Stimulated activated effector memory CD8-positive, alpha-beta T cell treated with anti-CD3 and anti-CD28 coated beads, Interleukin-12 subunit alpha, Interleukin-12 subunit beta, amount 100 ng/mL, for 72 hours (primary cell): ENCODE measurements around the gene TM2D3.
"Not testable (repeated sequence)": the region's sequence is repeated elsewhere in the genome, so short reads cannot be mapped to it uniquely, and the experiment has no call there.

ENCODE experiments used
- ATAC-seq: fragments of 150-1000 bp; cut with Tn5 transposase; 2 replicates; pipeline ENCODE4 v1.10.0; 2021
- DNase-seq, 2 donors: peaks; one replicate each; pipeline ENCODE4 v3.0.0; 2021 to 2022; ENCODE audit warnings: low spot score in 2 of 2
- H3K27ac Mint-ChIP-seq: one replicate; pipeline ENCODE4 v1.8.0; 2022; ENCODE audit warnings: mild to moderate bottlenecking, mixed read lengths
- H3K36me3 Mint-ChIP-seq: one replicate; pipeline ENCODE4 v1.8.0; 2022; ENCODE audit warnings: mild to moderate bottlenecking, mixed read lengths
- H3K4me1 Mint-ChIP-seq: one replicate; pipeline ENCODE4 v1.8.0; 2022; ENCODE audit warnings: mixed read lengths
- H3K4me3 Mint-ChIP-seq: one replicate; pipeline ENCODE4 v1.8.0; 2022; ENCODE audit warnings: mild to moderate bottlenecking, mixed read lengths
- H3K9me3 Mint-ChIP-seq: one replicate; pipeline ENCODE4 v1.8.0; 2022; ENCODE audit warnings: mixed read lengths

The TM2D3 gene

DNA sequence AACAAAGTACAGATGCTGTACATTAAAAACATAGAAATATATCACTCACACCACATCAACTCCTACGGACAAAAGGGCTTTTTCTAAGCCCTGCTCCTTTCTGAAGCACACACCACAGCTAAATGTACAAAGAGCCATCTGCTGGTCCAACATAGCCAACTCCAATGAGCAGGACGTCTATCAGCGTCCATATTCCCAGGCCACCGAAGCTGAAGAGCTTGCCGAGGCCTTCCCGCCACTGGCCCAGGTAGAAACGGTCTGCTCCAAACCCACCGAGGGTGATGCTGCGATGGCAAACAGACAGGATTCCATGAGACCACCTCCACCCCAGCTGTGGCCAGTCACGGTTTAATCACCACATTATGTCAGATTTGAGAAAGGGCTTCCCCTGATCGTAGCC lies 9.8 kb downstream of the TM2D3 start:
- Mint-ChIP-seq H3K4me3 (no peak overlapping the region), H3K9me3 (no peaks in the 10 kb centered on the region), H3K4me1 (peaks cover 18% of the 10 kb centered on the region), H3K27ac (peak overlapping the region; percentile 90), H3K36me3 (peaks cover 93% of the 10 kb centered on the region)
- ATAC-seq, result no peak
- DNase-seq, result no peak

DNA sequence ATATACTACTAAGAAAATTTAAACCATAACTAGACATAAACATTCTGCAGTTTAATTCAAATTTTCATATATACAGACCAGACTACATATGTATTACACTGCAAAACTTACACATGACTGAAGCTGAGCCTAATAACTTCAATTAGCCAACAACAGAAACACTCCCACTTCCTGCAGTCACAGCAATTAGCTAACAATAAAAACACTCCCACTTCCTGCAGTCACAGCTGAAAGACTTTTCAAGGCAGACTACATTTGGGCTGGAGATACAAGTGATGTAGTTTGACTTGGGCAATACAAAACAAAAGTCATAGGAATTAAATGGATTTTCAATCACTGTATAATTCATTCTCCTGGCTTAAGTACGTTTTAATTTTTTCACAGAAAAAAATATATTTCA lies 10.3 kb downstream of the TM2D3 start:
- Mint-ChIP-seq H3K27ac (peak overlapping the region; percentile 90), H3K36me3 (peaks cover 88% of the 10 kb centered on the region), H3K9me3 (no peaks in the 10 kb centered on the region), H3K4me1 (peaks cover 18% of the 10 kb centered on the region), H3K4me3 (no peak overlapping the region)
- DNase-seq, result no peak
- no peak for ATAC-seq

- H3K27ac Mint-ChIP-seq, result peak overlapping the region; percentile 90
- ATAC-seq (peak; percentile 53), DNase-seq (peak; percentile 53 to 84)
- no peaks in the 10 kb centered on the region for H3K9me3 Mint-ChIP-seq
- no peak overlapping the region for H3K4me3 Mint-ChIP-seq
- peaks cover 18% of the 10 kb centered on the region for H3K4me1 Mint-ChIP-seq
- peaks cover 82% of the 10 kb centered on the region for H3K36me3 Mint-ChIP-seq
Measured at GRCh38 chr15:101641129-101641764, 10.9 kb downstream of the TM2D3 start.

DNA sequence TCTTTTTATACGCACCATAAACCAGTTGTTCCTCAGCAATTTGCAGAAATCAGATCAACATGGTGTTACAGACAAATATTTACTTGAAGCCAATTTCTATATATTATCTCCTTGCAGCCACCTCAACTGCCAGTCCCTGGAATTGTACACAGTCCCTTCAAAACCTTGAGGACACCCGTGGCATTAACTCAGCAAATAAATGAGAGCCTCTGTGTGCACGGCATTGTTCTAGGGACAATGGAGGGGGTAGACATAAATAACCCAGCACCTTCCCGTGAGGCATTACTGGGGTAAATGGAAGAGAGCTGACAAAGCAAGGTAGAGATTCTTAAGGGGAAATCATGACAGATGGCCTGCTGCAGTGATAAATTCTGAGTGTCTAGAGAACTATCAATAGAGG lies 12.5 kb downstream of the TM2D3 start:
- ATAC-seq (no peak), DNase-seq (no peak)
- H3K27ac Mint-ChIP-seq, result no peak overlapping the region
- H3K4me3 Mint-ChIP-seq, result no peak overlapping the region
- peaks cover 18% of the 10 kb centered on the region for H3K4me1 Mint-ChIP-seq
- H3K36me3 Mint-ChIP-seq, result peaks cover 66% of the 10 kb centered on the region
- no peaks in the 10 kb centered on the region for H3K9me3 Mint-ChIP-seq

DNA sequence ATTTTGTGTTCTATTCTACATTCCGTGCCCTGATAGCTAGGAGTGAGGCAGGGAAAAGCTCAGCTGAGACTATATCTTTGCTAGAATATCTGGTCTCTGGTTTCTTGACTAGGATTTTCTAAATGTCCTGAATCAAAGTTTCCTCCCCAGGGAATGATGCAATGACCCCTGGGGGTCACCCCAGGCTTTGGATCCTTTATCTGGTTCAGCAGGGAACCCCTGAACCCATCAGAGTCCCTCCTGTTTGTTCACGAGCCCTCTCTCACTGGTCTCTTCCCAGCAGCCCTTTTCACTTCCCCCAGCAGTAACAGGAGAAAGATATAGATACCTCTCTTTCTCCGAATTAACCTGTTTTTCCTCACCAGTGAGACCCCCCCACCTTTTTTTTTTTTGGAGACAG lies 14.3 kb downstream of the TM2D3 start:
- Mint-ChIP-seq H3K4me1 (peaks cover 18% of the 10 kb centered on the region), H3K27ac (no peak overlapping the region), H3K36me3 (peaks cover 55% of the 10 kb centered on the region), H3K9me3 (no peaks in the 10 kb centered on the region), H3K4me3 (no peak overlapping the region)
- DNase-seq (peak in 1 of 2 donors; percentile 37), ATAC-seq (no peak)

GRCh38 chr15:101637516-101637915 lies 14.7 kb downstream of the TM2D3 start:
- peaks cover 16% of the 10 kb centered on the region for H3K4me1 Mint-ChIP-seq
- ATAC-seq, result no peak
- H3K4me3 Mint-ChIP-seq, result no peak overlapping the region
- no peak for DNase-seq
- peaks cover 51% of the 10 kb centered on the region for H3K36me3 Mint-ChIP-seq
- peak overlapping the region; percentile 36 for H3K27ac Mint-ChIP-seq
- no peaks in the 10 kb centered on the region for H3K9me3 Mint-ChIP-seq

DNA sequence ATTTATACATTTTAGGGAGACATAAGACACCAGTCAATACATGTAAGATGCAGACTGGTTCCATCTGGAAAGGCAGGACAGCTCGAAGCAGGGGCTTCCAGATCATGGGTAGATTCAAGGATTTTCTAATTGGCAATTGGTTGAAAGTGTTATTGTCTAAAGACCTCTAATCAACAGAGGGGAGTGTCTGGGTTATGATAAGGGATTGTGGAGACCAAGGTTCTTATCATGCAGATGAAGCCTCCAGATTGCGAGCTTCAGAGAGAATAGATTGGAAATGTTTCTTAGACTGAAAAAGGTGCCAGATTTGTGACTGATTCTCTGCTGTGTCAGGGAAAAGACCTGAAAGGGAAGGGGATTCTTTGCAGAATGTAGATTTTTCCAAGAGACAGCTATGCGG lies 15.1 kb downstream of the TM2D3 start:
- peak overlapping the region; percentile 36 for H3K27ac Mint-ChIP-seq
- H3K36me3 Mint-ChIP-seq, result peaks cover 46% of the 10 kb centered on the region
- DNase-seq (no peak), ATAC-seq (no peak)
- no peaks in the 10 kb centered on the region for H3K9me3 Mint-ChIP-seq
- H3K4me3 Mint-ChIP-seq, result no peak overlapping the region
- H3K4me1 Mint-ChIP-seq, result peaks cover 11% of the 10 kb centered on the region

DNA sequence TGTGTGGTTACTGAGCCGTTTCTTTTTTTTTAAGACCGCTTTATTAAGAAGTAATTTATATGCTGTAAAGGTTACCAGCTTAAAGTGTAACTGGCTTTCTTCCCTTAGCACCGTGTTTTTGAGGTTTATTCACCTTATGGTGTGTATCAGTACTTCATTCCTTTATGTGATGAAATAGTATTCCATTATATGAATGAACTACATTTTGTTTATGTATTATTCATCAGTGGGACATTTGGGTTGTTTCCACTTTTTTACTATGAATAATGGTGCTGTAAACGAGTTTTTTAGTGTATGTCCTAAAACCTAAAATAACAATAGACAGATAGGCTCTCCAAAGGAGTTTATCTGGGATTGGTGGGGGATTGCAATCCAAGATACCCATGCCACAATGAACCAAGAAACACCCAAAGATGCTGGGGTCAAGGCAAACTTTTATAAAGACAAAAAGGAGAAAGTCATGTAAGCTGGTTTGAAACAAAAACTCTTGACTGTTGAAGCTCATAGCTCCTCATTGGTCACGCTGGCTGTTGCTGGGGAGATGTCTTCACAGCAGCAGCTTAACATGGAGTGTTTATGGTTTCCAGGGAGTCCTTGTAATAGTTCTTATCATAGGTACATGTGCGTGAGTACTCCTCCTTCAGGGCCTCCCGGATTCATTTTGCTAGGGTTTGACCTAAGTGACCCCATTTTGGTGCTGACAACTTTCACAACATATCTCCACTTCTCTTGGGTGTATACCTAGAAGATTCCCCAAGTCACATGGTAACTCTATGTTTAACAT lies 16.0 kb downstream of the TM2D3 start:
- Mint-ChIP-seq H3K4me1 (peaks cover 5% of the 10 kb centered on the region), H3K9me3 (no peaks in the 10 kb centered on the region), H3K4me3 (no peak overlapping the region), H3K36me3 (peaks cover 37% of the 10 kb centered on the region), H3K27ac (no peak overlapping the region)
- DNase-seq (peak in 1 of 2 donors; percentile 35), ATAC-seq (no peak)

- no peaks in the 10 kb centered on the region for H3K9me3 Mint-ChIP-seq
- no peaks in the 10 kb centered on the region for H3K4me1 Mint-ChIP-seq
- peaks cover 11% of the 10 kb centered on the region for H3K36me3 Mint-ChIP-seq
- no peak overlapping the region for H3K27ac Mint-ChIP-seq
- ATAC-seq (no peak), DNase-seq (no peak)
- no peak overlapping the region for H3K4me3 Mint-ChIP-seq
Measured at GRCh38 chr15:101633356-101633755, 18.8 kb downstream of the TM2D3 start.

DNA sequence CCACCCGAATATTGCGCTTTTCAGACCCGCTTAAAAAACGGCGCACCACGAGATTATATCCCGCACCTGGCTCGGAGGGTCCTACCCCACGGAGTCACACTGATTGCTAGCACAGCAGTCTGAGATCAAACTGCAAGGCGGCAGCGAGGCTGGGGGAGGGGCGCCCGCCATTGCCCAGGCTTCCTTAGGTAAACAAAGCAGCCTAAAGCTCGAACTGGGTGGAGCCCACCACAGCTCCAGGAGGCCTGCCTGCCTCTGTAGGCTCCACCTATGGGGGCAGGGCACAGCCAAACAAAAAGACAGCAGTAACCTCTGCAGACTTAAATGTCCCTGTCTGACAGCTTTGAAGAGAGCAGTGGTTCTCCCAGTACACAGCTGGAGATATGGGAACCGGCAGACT lies 25.5 kb downstream of the TM2D3 start:
- peak in 1 of 2 donors; percentile 17 for DNase-seq
- not testable (repeated sequence) for H3K9me3 Mint-ChIP-seq, H3K4me3 Mint-ChIP-seq, H3K27ac Mint-ChIP-seq, ATAC-seq, H3K36me3 Mint-ChIP-seq
- H3K4me1 Mint-ChIP-seq, result peaks cover 24% of the 10 kb centered on the region

- H3K9me3 Mint-ChIP-seq, result no peaks in the 10 kb centered on the region
- ATAC-seq, result peak; percentile 89
Measured at GRCh38 chr15:101625980-101626379, 26.2 kb downstream of the TM2D3 start.

DNA sequence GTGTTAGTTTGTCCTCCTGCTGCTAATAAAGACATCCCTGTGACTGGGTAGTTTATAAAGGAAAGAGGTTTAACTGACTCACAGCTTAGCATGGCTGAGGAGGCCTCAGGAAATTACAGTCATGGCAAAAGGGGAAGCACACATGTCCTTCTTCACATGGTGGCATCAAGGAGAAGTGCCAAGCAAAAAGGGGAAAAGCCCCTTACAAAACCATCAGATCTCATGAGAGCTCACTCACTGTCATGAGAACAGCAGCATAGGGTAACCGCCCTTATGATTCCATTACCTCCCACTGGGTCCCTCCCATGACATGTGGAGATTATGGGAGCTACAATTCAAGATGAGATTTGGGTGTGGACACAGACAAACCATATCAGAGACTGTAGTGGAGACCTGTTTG lies 27.0 kb downstream of the TM2D3 start:
- ATAC-seq, result no peak
- Mint-ChIP-seq H3K36me3 (peaks cover 6% of the 10 kb centered on the region), H3K27ac (no peak overlapping the region), H3K4me1 (peaks cover 30% of the 10 kb centered on the region), H3K9me3 (no peaks in the 10 kb centered on the region), H3K4me3 (no peak overlapping the region)
- peak in 1 of 2 donors; percentile 25 for DNase-seq

More at GRCh38 chr15:101625980-101626379, 26.2 kb downstream of the TM2D3 start:
- H3K36me3 Mint-ChIP-seq, result peaks cover 6% of the 10 kb centered on the region
- DNase-seq, result no peak
- no peak overlapping the region for H3K27ac Mint-ChIP-seq
- peaks cover 24% of the 10 kb centered on the region for H3K4me1 Mint-ChIP-seq
- no peak overlapping the region for H3K4me3 Mint-ChIP-seq

GRCh38 chr15:101623367-101624304 lies 28.5 kb downstream of the TM2D3 start:
- ATAC-seq, result no peak
- peak overlapping the region; percentile 58 for H3K27ac Mint-ChIP-seq
- H3K36me3 Mint-ChIP-seq, result peaks cover 6% of the 10 kb centered on the region
- no peaks in the 10 kb centered on the region for H3K9me3 Mint-ChIP-seq
- peaks cover 30% of the 10 kb centered on the region for H3K4me1 Mint-ChIP-seq
- no peak overlapping the region for H3K4me3 Mint-ChIP-seq
- DNase-seq, result no peak

DNA sequence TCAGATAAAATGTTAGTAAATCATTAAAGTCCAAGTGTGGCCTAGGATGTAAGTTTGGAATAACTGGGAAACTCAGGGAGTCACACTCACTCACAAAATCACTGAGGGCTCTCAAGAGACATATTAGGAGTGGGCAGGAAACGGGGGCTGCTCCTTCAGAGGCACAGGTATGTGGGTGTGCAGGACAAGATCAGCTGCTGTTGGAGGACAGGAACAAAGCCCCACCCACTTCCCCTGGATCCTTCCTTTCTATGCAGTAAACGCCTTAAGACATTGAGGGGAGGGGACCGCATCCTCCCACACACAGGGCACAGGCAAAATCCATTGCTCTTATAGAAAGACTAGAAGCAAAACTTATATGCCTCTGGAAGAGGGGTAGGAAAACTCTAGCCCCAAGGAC lies 30.2 kb downstream of the TM2D3 start:
- H3K36me3 Mint-ChIP-seq, result peaks cover 6% of the 10 kb centered on the region
- H3K27ac Mint-ChIP-seq, result no peak overlapping the region
- H3K4me3 Mint-ChIP-seq, result no peak overlapping the region
- H3K4me1 Mint-ChIP-seq, result peaks cover 30% of the 10 kb centered on the region
- ATAC-seq (no peak), DNase-seq (peak in 1 of 2 donors; percentile 12)
- no peaks in the 10 kb centered on the region for H3K9me3 Mint-ChIP-seq

- H3K9me3 Mint-ChIP-seq, result no peaks in the 10 kb centered on the region
- no peak for ATAC-seq
- H3K36me3 Mint-ChIP-seq, result peaks cover 3% of the 10 kb centered on the region
- H3K27ac Mint-ChIP-seq, result peak overlapping the region; percentile 43
- H3K4me3 Mint-ChIP-seq, result no peak overlapping the region
- DNase-seq, result peak in 1 of 2 donors; percentile 25
- peaks cover 28% of the 10 kb centered on the region for H3K4me1 Mint-ChIP-seq
Measured at GRCh38 chr15:101620671-101621070, 31.5 kb downstream of the TM2D3 start.
